Retina (tissue), 1 donor: Measurements from ENCODE around the gene KLK1.

Experiments used
- DNase-seq: peaks from one replicate; pipeline ENCODE4 v3.0.0-alpha.2; 2016

KLK1 gene

DNA sequence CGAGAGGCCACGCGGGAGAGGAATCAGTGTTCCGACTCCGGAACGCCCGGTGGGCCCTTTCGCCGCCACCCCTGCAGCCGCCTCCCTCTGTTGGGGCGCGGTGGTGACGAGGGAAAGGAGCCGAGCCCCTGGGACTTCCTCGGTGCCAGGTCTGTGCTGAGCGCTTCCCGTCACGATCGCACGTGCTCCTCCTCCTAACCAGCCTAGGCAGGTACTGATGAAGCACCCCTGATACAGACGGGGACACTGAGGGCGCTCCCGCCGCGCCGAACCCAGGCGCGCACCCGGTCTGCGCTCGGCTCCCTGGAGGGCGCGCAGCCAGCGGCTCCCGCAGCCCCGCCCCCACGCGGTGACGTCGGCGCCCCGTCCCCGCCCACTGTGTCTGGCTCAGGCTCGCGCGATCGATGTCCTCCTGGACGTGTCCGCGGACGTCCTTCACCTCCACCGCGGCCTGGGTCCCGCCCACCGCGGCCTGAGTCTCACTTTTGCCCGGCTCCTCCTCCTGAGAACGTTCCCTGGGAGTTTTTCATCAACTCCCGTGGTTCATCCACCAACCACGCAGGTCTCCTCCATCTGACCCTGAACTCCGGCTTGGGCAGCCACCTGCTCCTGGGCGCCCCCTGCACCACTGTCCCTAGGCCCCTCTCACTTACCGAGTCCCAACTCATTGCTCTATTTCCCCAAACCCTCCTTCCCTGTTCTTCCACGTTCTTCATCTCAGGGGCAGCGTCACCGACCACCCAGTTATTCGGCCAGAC lies 12.4 kb upstream of the KLK1 start:
- peak; percentile 90 for DNase-seq

GRCh38 chr19:50835103-50835784 lies 11.7 kb upstream of the KLK1 start:
- no peak for DNase-seq

GRCh38 chr19:50833802-50834167 lies 10.2 kb upstream of the KLK1 start:
- no peak for DNase-seq

- no peak for DNase-seq
Measured at GRCh38 chr19:50833117-50833801, 9.7 kb upstream of the KLK1 start, which contains the start of gene KLK15. TSS of gene KLK15 (minus strand) at chr19:50833574. CDS start at chr19:50831492, 2,082 bp downstream.

DNA sequence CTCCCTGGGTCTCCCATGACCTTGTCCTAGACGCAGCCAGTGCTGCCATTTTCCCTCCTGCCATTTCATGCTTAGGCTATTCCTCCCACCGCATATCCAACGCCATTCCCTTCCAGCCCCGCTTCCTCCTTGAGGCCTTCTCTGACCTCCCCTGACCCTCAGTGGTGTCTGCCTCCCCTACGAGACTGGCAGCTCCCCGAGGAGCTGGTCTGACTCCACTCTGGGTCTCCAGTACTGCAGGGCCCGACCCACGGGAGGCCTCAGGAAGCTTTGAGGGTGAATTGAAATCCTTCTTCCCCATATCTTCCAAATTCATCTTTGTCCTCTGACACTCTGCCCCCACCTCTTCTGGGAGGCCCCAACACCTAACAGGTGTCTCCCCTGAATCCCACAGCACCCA lies 9.1 kb upstream of the KLK1 start:
- DNase-seq = no peak

DNA sequence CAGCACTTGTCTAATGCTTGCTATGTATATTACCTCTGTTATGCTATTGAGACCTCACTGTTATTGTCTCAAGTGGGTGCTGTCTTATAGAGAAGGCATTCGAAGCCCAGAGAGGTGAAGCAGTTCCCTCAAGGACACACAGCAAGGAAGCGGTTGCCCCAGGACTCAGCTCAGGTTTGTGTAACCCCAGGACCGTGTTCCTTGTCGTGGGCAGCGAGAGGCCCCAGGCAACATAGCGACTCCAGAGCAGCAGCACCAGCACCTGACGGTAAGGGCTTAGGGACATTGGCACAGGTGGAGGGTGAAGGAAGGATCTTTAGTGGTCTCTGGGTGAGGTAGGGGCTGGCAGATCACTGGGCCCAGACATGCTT lies 7.4 kb upstream of the KLK1 start:
- DNase-seq = no peak

GRCh38 chr19:50830266-50831025 lies 6.9 kb upstream of the KLK1 start:
- peak; percentile 8 for DNase-seq

DNA sequence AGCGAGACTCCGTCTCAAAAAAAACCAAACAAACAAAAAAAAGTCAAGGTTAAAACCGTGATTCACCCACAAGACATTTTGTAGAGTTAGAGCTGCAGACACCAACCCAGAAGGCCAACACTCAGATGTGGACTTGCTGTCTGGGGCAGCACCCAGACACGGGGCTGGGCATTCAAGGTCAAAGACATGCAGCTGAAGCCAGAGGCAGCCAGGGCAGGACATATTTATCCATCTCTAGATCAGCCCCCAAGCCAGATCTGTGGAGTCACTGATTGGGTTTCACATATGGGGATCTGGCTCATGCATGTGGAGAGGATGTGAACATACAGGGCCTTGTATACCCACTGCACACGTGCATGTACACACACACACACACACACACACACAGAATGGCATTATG lies 6.2 kb upstream of the KLK1 start:
- DNase-seq = no peak

DNA sequence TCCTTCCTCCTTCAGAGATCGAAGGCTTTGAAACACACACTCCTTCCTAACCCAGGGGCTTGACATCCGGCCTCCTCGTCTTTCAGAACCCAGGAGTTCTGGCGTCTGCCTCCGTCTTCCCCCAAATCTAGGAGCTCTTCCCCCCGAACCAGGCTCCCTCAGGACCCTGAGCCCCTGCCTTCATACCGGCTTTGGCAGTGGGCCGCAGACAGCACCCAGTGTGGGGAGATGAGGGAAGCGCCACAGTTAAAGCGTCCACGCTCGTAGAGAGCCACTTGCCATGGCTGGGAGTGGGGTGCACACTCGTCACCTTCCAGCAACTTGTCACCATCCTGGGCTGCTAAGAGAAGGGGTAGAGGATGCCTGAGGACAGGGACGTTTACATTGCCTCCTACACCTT lies 3.9 kb upstream of the KLK1 start:
- DNase-seq = no peak

DNA sequence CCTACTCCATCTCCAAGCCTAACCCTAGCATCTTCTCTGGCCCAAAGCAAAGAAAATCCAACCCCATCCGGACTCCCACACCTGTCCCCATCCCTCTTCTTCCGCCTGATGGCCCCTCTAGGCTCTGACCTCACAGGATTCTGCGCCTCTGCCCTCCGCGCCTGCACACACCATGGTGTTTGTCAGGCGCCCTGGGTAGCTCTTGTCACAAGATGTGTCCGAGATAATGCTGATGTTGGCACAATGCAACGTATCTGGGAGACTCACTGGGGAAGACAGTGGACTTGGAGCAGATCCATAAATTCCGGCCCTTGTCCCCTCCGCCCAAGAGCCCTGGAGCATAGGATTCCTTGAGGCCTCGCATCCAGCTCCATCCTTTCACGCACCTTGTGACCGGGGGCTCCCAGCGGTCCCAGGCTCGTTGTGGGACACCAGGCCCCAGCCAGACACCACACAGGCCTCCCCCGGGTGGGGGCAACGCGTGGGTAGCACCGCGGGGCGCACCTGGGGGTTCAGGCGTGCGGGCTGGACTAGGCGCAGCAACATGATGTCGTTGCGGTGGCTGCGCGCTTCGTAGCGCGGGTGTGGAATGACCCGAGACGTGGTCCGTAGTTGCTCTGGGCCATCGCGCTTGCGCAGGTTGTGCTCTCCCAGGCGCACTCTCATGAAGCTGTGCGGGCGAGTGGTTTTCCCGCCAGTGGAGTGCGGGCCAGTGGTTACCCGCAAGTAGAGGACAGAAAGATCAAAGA lies 3.1 kb upstream of the KLK1 start:
- DNase-seq = no peak

- DNase-seq = no peak
Measured at GRCh38 chr19:50822661-50823208, 852 bp downstream of the KLK1 start.

GRCh38 chr19:50821622-50822021 lies 2.0 kb downstream of the KLK1 start:
- DNase-seq = no peak

GRCh38 chr19:50821248-50821612 lies 2.4 kb downstream of the KLK1 start:
- no peak for DNase-seq

- DNase-seq = no peak
Measured at GRCh38 chr19:50820549-50821247, 2.9 kb downstream of the KLK1 start.

DNA sequence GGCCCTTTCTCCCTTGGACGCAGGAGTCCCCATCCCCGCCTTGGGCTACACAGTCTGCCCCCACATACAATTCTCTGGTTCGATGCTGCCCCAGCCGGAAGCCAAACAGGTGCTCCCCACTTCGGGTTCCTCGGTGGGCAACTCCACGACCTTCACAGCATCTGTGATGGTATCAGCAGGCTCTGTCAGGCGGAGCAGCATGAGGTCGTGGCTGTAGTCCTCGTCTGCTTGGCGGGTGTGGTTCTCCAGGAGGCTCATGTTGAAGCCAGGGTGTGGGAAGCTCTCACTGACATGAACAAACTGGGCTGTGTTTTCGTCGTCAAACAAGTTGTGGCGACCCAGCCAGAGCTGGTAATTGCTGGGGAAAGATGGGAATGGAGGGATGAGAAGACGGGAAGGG lies 3.5 kb downstream of the KLK1 start:
- DNase-seq = no peak

- no peak for DNase-seq
Measured at GRCh38 chr19:50819636-50820035, 4.0 kb downstream of the KLK1 start.

GRCh38 chr19:50818859-50819472 lies 4.6 kb downstream of the KLK1 start:
- no peak for DNase-seq

DNA sequence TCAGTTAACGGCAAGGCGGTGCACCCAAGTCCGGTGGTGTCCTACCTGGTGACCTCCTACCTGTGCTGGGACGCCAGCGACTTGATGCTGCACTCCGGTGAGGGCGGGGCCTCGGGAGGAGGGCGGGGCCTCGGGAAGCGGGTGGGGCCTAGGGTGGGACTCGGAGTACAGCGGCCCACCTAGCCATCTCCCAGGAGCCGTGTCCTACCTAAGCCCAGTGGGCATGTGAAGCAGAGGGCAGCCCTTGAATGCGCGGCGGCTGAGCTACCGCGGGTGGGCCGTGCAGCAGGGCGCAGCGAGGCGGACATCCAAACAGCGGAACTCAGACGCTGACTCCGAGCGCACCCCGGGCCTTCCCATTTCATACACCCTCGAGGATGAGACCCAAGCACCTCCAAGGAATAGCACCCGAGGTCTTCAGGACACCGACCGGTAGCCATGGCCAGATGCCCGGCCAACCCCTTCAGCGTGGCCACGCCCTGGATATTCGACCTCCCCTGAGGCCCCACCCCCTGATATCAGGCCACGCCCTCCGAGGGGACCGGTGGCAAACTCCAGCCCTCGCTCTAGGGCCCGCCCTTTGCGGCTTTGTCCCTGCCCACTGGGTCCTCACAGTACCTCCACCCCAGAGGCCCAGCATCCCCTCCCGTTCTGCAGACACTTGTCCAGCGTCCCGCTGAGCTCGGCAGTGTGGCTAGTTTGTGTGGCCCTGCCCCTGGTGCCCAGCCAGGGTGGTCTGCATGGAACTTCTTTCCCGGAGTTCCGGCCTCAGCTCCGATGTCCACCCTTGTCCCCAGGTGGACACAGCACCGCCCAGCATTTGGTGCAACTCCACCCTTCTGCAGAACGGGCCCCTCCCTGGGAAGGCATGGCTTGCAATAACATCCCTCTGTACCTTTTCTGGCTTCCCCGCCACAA lies 5.4 kb downstream of the KLK1 start:
- peak; percentile 86 for DNase-seq

GRCh38 chr19:50815439-50815838 lies 8.1 kb downstream of the KLK1 start:
- DNase-seq = no peak

DNA sequence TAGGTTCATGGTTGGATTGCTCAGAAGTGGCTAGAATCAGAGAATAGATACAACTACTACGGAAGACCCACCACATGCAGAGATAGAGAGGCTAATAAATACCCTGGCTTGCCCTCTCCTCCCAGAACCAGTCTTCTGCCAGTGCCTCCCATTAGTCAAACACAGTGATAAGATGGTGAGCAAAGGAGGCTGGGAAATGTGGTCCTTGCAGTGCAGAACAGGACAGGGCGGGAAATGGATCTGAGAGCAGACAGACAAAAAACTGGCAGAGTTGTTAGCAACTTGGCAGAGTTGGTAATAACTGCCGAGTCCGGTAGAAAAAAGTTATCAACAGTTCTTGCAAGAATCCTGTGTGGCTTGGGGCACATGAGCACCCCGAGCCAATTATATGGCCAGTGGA lies 8.7 kb downstream of the KLK1 start:
- DNase-seq = no peak
